WTC11 (cell line): ENCODE measurements around the gene RIN3.

Experiments used
- CREB1 ChIP-seq: sonication (generic); formaldehyde crosslinking; IDR thresholded peaks from 2 replicates; pipeline ENCODE4 v1.8.0; 2023; ENCODE audit warnings: mild to moderate bottlenecking, missing genetic modification reagents
- CREM ChIP-seq: sonication (generic); formaldehyde crosslinking; IDR thresholded peaks from 2 replicates; pipeline ENCODE4 v1.8.1; 2022; ENCODE audit warnings: mild to moderate bottlenecking, missing genetic modification reagents, moderate library complexity
- CTCF ChIP-seq: fragments of 200-600 bp; IDR thresholded peaks from 2 replicates; pipeline ENCODE4 v1.8.0; 2022; ENCODE audit warnings: antibody characterized with exemption
- PREB ChIP-seq: sonication (generic); formaldehyde crosslinking; IDR thresholded peaks from 2 replicates; pipeline ENCODE4 v1.8.1; 2022; ENCODE audit warnings: mild to moderate bottlenecking, missing genetic modification reagents, moderate library complexity, borderline replicate concordance
- SP1 ChIP-seq: sonication (generic); formaldehyde crosslinking; conservative IDR thresholded peaks from 2 replicates; pipeline ENCODE4 v1.8.1; 2022; ENCODE audit warnings: missing genetic modification reagents
- USF2 ChIP-seq: sonication (generic); formaldehyde crosslinking; IDR thresholded peaks from 2 replicates; pipeline ENCODE4 v1.8.1; 2023; ENCODE audit warnings: mild to moderate bottlenecking, missing genetic modification reagents, moderate library complexity
- ZBTB43 ChIP-seq: sonication (generic); formaldehyde crosslinking; IDR thresholded peaks from 2 replicates; pipeline ENCODE4 v1.8.1; 2023; ENCODE audit warnings: mild to moderate bottlenecking, missing genetic modification reagents

- TF ChIP-seq CTCF (no peak), USF2 (no peak), CREM (CRISPR knock-in tag) (no peak), CREB1 (CRISPR knock-in tag) (no peak), ZBTB43 (CRISPR knock-in tag) (no peak), SP1 (no peak), PREB (no peak)
Measured at GRCh38 chr14:92711976-92712653, 198.5 kb downstream of the RIN3 start.
